Neuronal stem cell (in vitro differentiated cells): ENCODE data around the gene SEL1L2.

Experiments used
- DNase-seq: peaks from one replicate; pipeline ENCODE4 v3.0.0-alpha.2; 2013; ENCODE audit warnings: low spot score
- H2AFZ ChIP-seq: one replicate; pipeline ENCODE4 v1.6.1; 2013; ENCODE audit warnings: mild to moderate bottlenecking, low read length, inconsistent platforms
- H2AK5ac ChIP-seq: 2 replicates; pipeline ENCODE4 v1.6.1; 2013; ENCODE audit warnings: low read depth, mild to moderate bottlenecking, inconsistent platforms, low read length, moderate library complexity, mixed read lengths
- H2BK120ac ChIP-seq: 2 replicates; pipeline ENCODE4 v1.6.1; 2013; ENCODE audit warnings: low read depth, mild to moderate bottlenecking, inconsistent platforms, low read length, moderate library complexity, mixed read lengths
- H2BK12ac ChIP-seq: one replicate; pipeline ENCODE4 v1.6.1; 2013; ENCODE audit warnings: low read length, inconsistent platforms
- H2BK15ac ChIP-seq: 2 replicates; pipeline ENCODE4 v1.6.1; 2013; ENCODE audit warnings: mild to moderate bottlenecking, low read length, inconsistent platforms, mixed read lengths
- H2BK5ac ChIP-seq: one replicate; pipeline ENCODE4 v1.6.1; 2013; ENCODE audit warnings: inconsistent platforms, mild to moderate bottlenecking, low read length, moderate library complexity
- H3K14ac ChIP-seq: one replicate; pipeline ENCODE4 v1.6.1; 2013; ENCODE audit warnings: low read length, inconsistent platforms
- H3K18ac ChIP-seq: 2 replicates; pipeline ENCODE4 v1.6.1; 2013; ENCODE audit warnings: low read length, inconsistent platforms
- H3K23ac ChIP-seq: 2 replicates; pipeline ENCODE4 v1.6.1; 2013; ENCODE audit warnings: low read depth, mild to moderate bottlenecking, mixed read lengths, low read length, inconsistent platforms; ENCODE audit not compliant: poor library complexity
- H3K27ac ChIP-seq: replicated peaks from 3 replicates; pipeline ENCODE4 v1.5.1; 2013; ENCODE audit warnings: low read length, inconsistent platforms
- H3K27me3 ChIP-seq, 3 experiments: 2 replicates each; pipeline ENCODE4 v1.6.1; 2013; ENCODE audit warnings: low read length in 3 of 3, mild to moderate bottlenecking in 2 of 3, inconsistent platforms in 1 of 3, low read depth in 1 of 3, mixed read lengths in 1 of 3, moderate library complexity in 1 of 3; ENCODE audit not compliant: control insufficient read depth in 3 of 3, insufficient read depth in 3 of 3
- H3K36me3 ChIP-seq, 2 donors: replicated peaks in 1 of 2; 2 replicates each; pipeline ENCODE4 v1.6.1; 2013; ENCODE audit warnings: low read length in 2 of 2; ENCODE audit not compliant: control insufficient read depth in 2 of 2, insufficient read depth in 2 of 2
- H3K4ac ChIP-seq: 2 replicates; pipeline ENCODE4 v1.6.1; 2013; ENCODE audit warnings: inconsistent platforms, mild to moderate bottlenecking, low read length, moderate library complexity
- H3K4me1 ChIP-seq, 2 donors: 1 replicate in 1 of 2; 2 replicates in 1 of 2; pipeline ENCODE4 v1.6.1; 2013; ENCODE audit warnings: low read length in 2 of 2, low read depth in 1 of 2; ENCODE audit not compliant: control insufficient read depth in 2 of 2, insufficient read depth in 1 of 2
- H3K4me2 ChIP-seq: one replicate; pipeline ENCODE4 v1.6.1; 2013; ENCODE audit warnings: mild to moderate bottlenecking, low read length, inconsistent platforms; ENCODE audit not compliant: insufficient read depth, poor library complexity, severe bottlenecking
- H3K4me3 ChIP-seq, 2 donors: 2 replicates each; pipeline ENCODE4 v1.5.1; 2013; ENCODE audit warnings: low read length in 2 of 2, mild to moderate bottlenecking in 2 of 2, inconsistent platforms in 1 of 2, moderate library complexity in 1 of 2
- H3K79me1 ChIP-seq: one replicate; pipeline ENCODE4 v1.6.1; 2013; ENCODE audit warnings: low read depth, mild to moderate bottlenecking, inconsistent platforms, low read length, moderate library complexity
- H3K9ac ChIP-seq: one replicate; pipeline ENCODE4 v1.6.1; 2013; ENCODE audit warnings: mild to moderate bottlenecking, low read depth, low read length, inconsistent platforms; ENCODE audit not compliant: poor library complexity
- H3K9me3 ChIP-seq, 2 donors: replicated peaks in 1 of 2; 2 replicates each; pipeline versions ENCODE3 to v1.6.1; 2013; ENCODE audit warnings: low read length in 2 of 2, mild to moderate bottlenecking in 2 of 2, inconsistent platforms in 1 of 2, low read depth in 1 of 2, mixed read lengths in 1 of 2, moderate library complexity in 1 of 2; ENCODE audit not compliant: control insufficient read depth in 2 of 2, insufficient read depth in 1 of 2
- H4K8ac ChIP-seq: one replicate; pipeline ENCODE4 v1.6.1; 2013; ENCODE audit warnings: low read depth, mild to moderate bottlenecking, inconsistent platforms, low read length, moderate library complexity
- H4K91ac ChIP-seq: one replicate; pipeline ENCODE4 v1.6.1; 2013; ENCODE audit warnings: low read length, low read depth, mild to moderate bottlenecking, inconsistent platforms; ENCODE audit not compliant: poor library complexity
- WGBS, 2 donors: extraction: QIAGEN DNeasy Blood & Tissue Kit; methylation state at CpG; one replicate each; pipeline ENCODE4 v1.1.7; 2013; ENCODE audit warnings: missing lambda C conversion rate in 2 of 2, mixed read lengths in 1 of 2; ENCODE audit not compliant: insufficient read length in 2 of 2, insufficient replicate concordance in 1 of 2; ENCODE audit errors: extremely low coverage in 2 of 2; 5-methylcytosine and 5-hydroxymethylcytosine counted together

SEL1L2 gene

GRCh38 chr20:13900496-13900895, 89.9 kb downstream of the SEL1L2 start:
- Histone ChIP-seq H3K4ac (no peak overlapping the region), H3K23ac (no peak overlapping the region), H4K8ac (no peak overlapping the region), H4K91ac (no peak overlapping the region), H3K4me2 (no peak overlapping the region), H2AK5ac (no peak overlapping the region), H2BK5ac (no peak overlapping the region), H2BK12ac (no peak overlapping the region), H3K4me1 (no peaks in the 10 kb centered on the region), H3K18ac (no peak overlapping the region), H2AFZ (no peak overlapping the region), H2BK15ac (no peak overlapping the region), H3K27me3 (no peaks in the 10 kb centered on the region), H3K14ac (no peak overlapping the region), H3K4me3 (no peak overlapping the region), H3K36me3 (no peaks in the 10 kb centered on the region), H3K9ac (no peak overlapping the region), H3K27ac (no peak overlapping the region), H3K9me3 (no peaks in the 10 kb centered on the region), H3K79me1 (no peaks in the 10 kb centered on the region), H2BK120ac (no peak overlapping the region)
- DNase-seq = no peak
- WGBS, 2 donors = no CpG with 5 or more reads among the region's 10 CpGs

DNA sequence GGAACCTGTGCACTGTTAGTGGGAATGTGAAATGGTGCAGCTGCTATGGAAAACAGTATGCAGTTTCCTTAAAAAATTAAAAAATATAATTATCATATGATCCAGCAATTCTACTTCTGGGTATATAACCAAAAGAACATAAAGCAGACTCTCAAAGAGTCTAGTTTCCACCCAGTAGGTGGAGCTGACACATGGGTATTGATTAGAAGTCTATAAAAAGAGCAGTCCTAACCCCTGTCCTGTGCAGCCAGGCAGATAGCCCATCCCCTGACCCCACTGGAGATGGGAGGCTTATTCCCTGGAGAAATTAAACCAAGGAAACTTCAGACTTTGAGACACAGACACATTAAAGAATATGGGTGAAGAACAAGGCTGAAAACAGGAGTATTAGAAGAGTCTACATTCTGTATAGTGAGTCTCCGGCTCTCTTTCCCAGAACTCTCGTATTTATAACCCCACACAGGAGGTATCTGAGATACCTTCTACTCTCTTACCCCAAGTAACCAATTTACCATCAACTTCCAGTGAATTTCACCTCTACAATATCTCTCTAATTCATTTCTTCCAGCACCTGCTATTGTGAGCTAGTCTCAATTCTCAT, 92.3 kb downstream of the SEL1L2 start:
- Histone ChIP-seq H2AFZ (no peak overlapping the region), H3K23ac (no peak overlapping the region), H3K18ac (no peak overlapping the region), H2BK15ac (no peak overlapping the region), H3K4me1 (no peaks in the 10 kb centered on the region), H2BK12ac (no peak overlapping the region), H3K14ac (no peak overlapping the region), H3K4ac (no peak overlapping the region), H3K27ac (no peak overlapping the region), H2BK5ac (no peak overlapping the region), H4K8ac (no peak overlapping the region), H3K9ac (no peak overlapping the region), H2BK120ac (no peak overlapping the region), H2AK5ac (no peak overlapping the region), H3K9me3 (no peaks in the 10 kb centered on the region), H3K27me3 (no peaks in the 10 kb centered on the region), H4K91ac (no peak overlapping the region), H3K36me3 (no peaks in the 10 kb centered on the region), H3K79me1 (no peaks in the 10 kb centered on the region), H3K4me2 (no peak overlapping the region), H3K4me3 (no peak overlapping the region)
- no CpG with 5 or more reads among the region's 2 CpGs for WGBS, 2 donors
- DNase-seq = no peak

GRCh38 chr20:13891575-13891974, 98.8 kb downstream of the SEL1L2 start:
- Histone ChIP-seq H3K4me1 (no peaks in the 10 kb centered on the region), H3K79me1 (no peaks in the 10 kb centered on the region), H3K27ac (no peak overlapping the region), H2AFZ (no peak overlapping the region), H3K4me3 (no peak overlapping the region), H4K8ac (no peak overlapping the region), H3K18ac (no peak overlapping the region), H4K91ac (no peak overlapping the region), H3K27me3 (no peaks in the 10 kb centered on the region), H3K9me3 (peaks cover 0 to 13% of the 10 kb centered on the region in 2 donors), H2BK12ac (no peak overlapping the region), H3K14ac (no peak overlapping the region), H3K23ac (no peak overlapping the region), H3K4ac (no peak overlapping the region), H3K9ac (no peak overlapping the region), H2BK15ac (no peak overlapping the region), H3K36me3 (no peaks in the 10 kb centered on the region), H2AK5ac (no peak overlapping the region), H2BK5ac (no peak overlapping the region), H2BK120ac (no peak overlapping the region), H3K4me2 (no peak overlapping the region)
- WGBS, 2 donors = no CpG with 5 or more reads among the region's 1 CpG
- DNase-seq = no peak

DNA sequence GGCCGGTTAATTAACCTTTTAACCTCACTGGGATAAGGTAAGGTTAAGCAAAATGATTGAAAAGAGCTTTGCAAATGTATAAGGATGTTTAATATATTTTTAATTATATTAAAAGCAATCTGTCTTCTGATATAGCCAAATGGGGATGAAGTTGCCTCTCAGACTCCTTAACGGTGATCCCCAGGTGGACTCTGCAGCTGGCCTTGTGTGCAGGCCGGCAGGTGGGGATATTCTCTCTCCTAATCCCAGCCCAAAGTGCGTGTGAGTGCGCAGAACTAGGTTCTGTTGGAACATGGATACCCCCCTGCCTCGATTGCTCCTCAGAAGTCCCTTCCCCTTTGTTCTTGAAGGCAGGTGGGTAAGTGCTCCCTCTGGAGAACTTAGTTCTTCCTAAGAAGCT, 105.6 kb downstream of the SEL1L2 start:
- Histone ChIP-seq H2AFZ (no peak overlapping the region), H3K9me3 (no peaks in the 10 kb centered on the region), H3K4me2 (no peak overlapping the region), H2AK5ac (no peak overlapping the region), H3K4ac (no peak overlapping the region), H3K27me3 (no peaks in the 10 kb centered on the region), H2BK15ac (no peak overlapping the region), H3K4me3 (no peak overlapping the region), H3K23ac (no peak overlapping the region), H3K27ac (no peak overlapping the region), H4K8ac (no peak overlapping the region), H3K79me1 (no peaks in the 10 kb centered on the region), H2BK120ac (no peak overlapping the region), H3K14ac (no peak overlapping the region), H2BK12ac (no peak overlapping the region), H3K4me1 (no peaks in the 10 kb centered on the region), H2BK5ac (no peak overlapping the region), H3K9ac (no peak overlapping the region), H3K36me3 (no peaks in the 10 kb centered on the region), H4K91ac (no peak overlapping the region), H3K18ac (no peak overlapping the region)
- DNase-seq = no peak
- WGBS, 2 donors = no CpG with 5 or more reads among the region's 6 CpGs
